ENCODE data around the gene PANX3.
A peak's percentile ranks its signal among the peaks of the same experiment; 100 is the strongest.
"Not testable (repeated sequence)": the region's sequence is repeated elsewhere in the genome, so short reads cannot be mapped to it uniquely, and the experiment has no call there.

PANX3 gene

GRCh38 chr11:124611064-124611463 is at the start of gene PANX3:
Gene PANX3, plus strand, starts transcription at chr11:124611428. Its CDS starts 129 bp downstream, at chr11:124611557.
- in situ Hi-C loops (cut with MboI; ENCODE audit: low pct_unique_long_range_greater_than_20kb, low sequenced_read_pairs), result no loop called here
- DNase-seq, result no peak

GRCh38 chr11:124569697-124570096 is 41.5 kb upstream of the PANX3 start, which contains the start of gene OR8A1:
Gene OR8A1, plus strand, starts transcription at chr11:124569997. Its CDS starts 123 bp downstream, at chr11:124570120.
- no peak for DNase-seq
- in situ Hi-C loops (cut with MboI; ENCODE audit: low pct_unique_long_range_greater_than_20kb, low sequenced_read_pairs), result no loop called here

- DNase-seq, result no peak
- in situ Hi-C loops (cut with MboI; ENCODE audit: low pct_unique_long_range_greater_than_20kb, low sequenced_read_pairs), result no loop called here
Observed at GRCh38 chr11:124570160-124570559, 41.1 kb upstream of the PANX3 start.

- no peak for DNase-seq
- in situ Hi-C loops (cut with MboI; ENCODE audit: low pct_unique_long_range_greater_than_20kb, low sequenced_read_pairs), result no loop called here
Observed at GRCh38 chr11:124577716-124578427, 33.4 kb upstream of the PANX3 start.

- in situ Hi-C loops (cut with MboI; ENCODE audit: low pct_unique_long_range_greater_than_20kb, low sequenced_read_pairs), result no loop called here
- DNase-seq, result no peak
Observed at GRCh38 chr11:124578761-124579160, 32.5 kb upstream of the PANX3 start.

GRCh38 chr11:124581817-124582216 is 29.4 kb upstream of the PANX3 start:
- DNase-seq, result no peak
- in situ Hi-C loops (cut with MboI; ENCODE audit: low pct_unique_long_range_greater_than_20kb, low sequenced_read_pairs), result no loop called here

GRCh38 chr11:124582565-124582964 is 28.7 kb upstream of the PANX3 start:
- in situ Hi-C loops (cut with MboI; ENCODE audit: low pct_unique_long_range_greater_than_20kb, low sequenced_read_pairs), result no loop called here
- DNase-seq, result no peak

- DNase-seq, result no peak
- in situ Hi-C loops (cut with MboI; ENCODE audit: low pct_unique_long_range_greater_than_20kb, low sequenced_read_pairs), result no loop called here
Observed at GRCh38 chr11:124583781-124584180, 27.4 kb upstream of the PANX3 start.

GRCh38 chr11:124584681-124585372 is 26.4 kb upstream of the PANX3 start:
- in situ Hi-C loops (cut with MboI; ENCODE audit: low pct_unique_long_range_greater_than_20kb, low sequenced_read_pairs), result no loop called here
- no peak for DNase-seq

GRCh38 chr11:124586238-124586860 is 24.9 kb upstream of the PANX3 start:
- in situ Hi-C loops (cut with MboI; ENCODE audit: low pct_unique_long_range_greater_than_20kb, low sequenced_read_pairs), result no loop called here

GRCh38 chr11:124591430-124591829 is 19.8 kb upstream of the PANX3 start:
- DNase-seq, result no peak
- in situ Hi-C loops (cut with MboI; ENCODE audit: low pct_unique_long_range_greater_than_20kb, low sequenced_read_pairs), result no loop called here

More at GRCh38 chr11:124586238-124586860, 24.9 kb upstream of the PANX3 start:
- peak; percentile 63 for DNase-seq

GRCh38 chr11:124592627-124593026 is 18.6 kb upstream of the PANX3 start:
- in situ Hi-C loops (cut with MboI; ENCODE audit: low pct_unique_long_range_greater_than_20kb, low sequenced_read_pairs), result no loop called here
- DNase-seq, result no peak

GRCh38 chr11:124595302-124595701 is 15.9 kb upstream of the PANX3 start:
- in situ Hi-C loops (cut with MboI; ENCODE audit: low pct_unique_long_range_greater_than_20kb, low sequenced_read_pairs), result no loop called here
- no peak for DNase-seq

- DNase-seq, result no peak
- in situ Hi-C loops (cut with MboI; ENCODE audit: low pct_unique_long_range_greater_than_20kb, low sequenced_read_pairs), result no loop called here
Observed at GRCh38 chr11:124597626-124598025, 13.6 kb upstream of the PANX3 start.

- no peak for DNase-seq
- in situ Hi-C loops (cut with MboI; ENCODE audit: low pct_unique_long_range_greater_than_20kb, low sequenced_read_pairs), result no loop called here
Observed at GRCh38 chr11:124600621-124601320, 10.5 kb upstream of the PANX3 start.

GRCh38 chr11:124602193-124602592 is 9.0 kb upstream of the PANX3 start:
- in situ Hi-C loops (cut with MboI; ENCODE audit: low pct_unique_long_range_greater_than_20kb, low sequenced_read_pairs), result no loop called here
- no peak for DNase-seq

- in situ Hi-C loops (cut with MboI; ENCODE audit: low pct_unique_long_range_greater_than_20kb, low sequenced_read_pairs); DNase-seq: not testable (repeated sequence)
Observed at GRCh38 chr11:124602723-124603122, 8.5 kb upstream of the PANX3 start.

GRCh38 chr11:124605719-124606118 is 5.5 kb upstream of the PANX3 start:
- in situ Hi-C loops (cut with MboI; ENCODE audit: low pct_unique_long_range_greater_than_20kb, low sequenced_read_pairs), result no loop called here
- peak; percentile 55 for DNase-seq

GRCh38 chr11:124608147-124608546 is 3.1 kb upstream of the PANX3 start:
- DNase-seq, result no peak
- in situ Hi-C loops (cut with MboI; ENCODE audit: low pct_unique_long_range_greater_than_20kb, low sequenced_read_pairs), result no loop called here

- DNase-seq, result no peak
- in situ Hi-C loops (cut with MboI; ENCODE audit: low pct_unique_long_range_greater_than_20kb, low sequenced_read_pairs), result no loop called here
Observed at GRCh38 chr11:124610295-124610694, 933 bp upstream of the PANX3 start.
